Liver (tissue), 9 donors: ENCODE measurements around the gene LRFN5. TPM values are rescaled to one million over a fixed set of nuclear protein-coding genes. Genes with fewer than 3 reads are reported as not detected.
A peak's percentile ranks its signal among the peaks of the same experiment; 100 is the strongest.

Experiments
- DNase-seq: peaks from one replicate; pipeline ENCODE4 v3.0.0-alpha.2; 2017; ENCODE audit warnings: low spot score
- H3K27ac ChIP-seq, 2 donors: one replicate each; pipeline ENCODE4 v1.7.0; 2013; ENCODE audit warnings: inconsistent platforms in 2 of 2, low read length in 2 of 2, control low read depth in 1 of 2, low read depth in 1 of 2, mild to moderate bottlenecking in 1 of 2
- H3K27me3 ChIP-seq, 4 donors: one replicate each; pipeline versions ENCODE4 v1.6.1 to v1.7.0; 2013; ENCODE audit warnings: low read length in 3 of 4, inconsistent platforms in 1 of 4, mild to moderate bottlenecking in 1 of 4, moderate library complexity in 1 of 4; ENCODE audit not compliant: control insufficient read depth in 4 of 4, insufficient read depth in 4 of 4
- H3K36me3 ChIP-seq, 4 donors: one replicate each; pipeline versions ENCODE4 v1.6.1 to v1.7.0; 2013; ENCODE audit warnings: low read length in 3 of 4, mild to moderate bottlenecking in 3 of 4, low read depth in 1 of 4, moderate library complexity in 1 of 4; ENCODE audit not compliant: control insufficient read depth in 4 of 4, insufficient read depth in 3 of 4
- H3K4me1 ChIP-seq, 4 donors: one replicate each; pipeline versions ENCODE4 v1.6.1 to v1.7.0; 2013; ENCODE audit warnings: low read length in 3 of 4, mild to moderate bottlenecking in 3 of 4, moderate library complexity in 1 of 4; ENCODE audit not compliant: control insufficient read depth in 4 of 4, insufficient read depth in 4 of 4
- H3K4me3 ChIP-seq, 3 donors: one replicate each; pipeline versions ENCODE4 v1.6.1 to v1.7.0; 2013; ENCODE audit warnings: low read length in 3 of 3, control low read depth in 1 of 3, low read depth in 1 of 3, mild to moderate bottlenecking in 1 of 3
- H3K9ac ChIP-seq, 2 donors: one replicate each; pipeline ENCODE4 v1.7.0; 2013; ENCODE audit warnings: low read length in 2 of 2, mild to moderate bottlenecking in 2 of 2, moderate library complexity in 2 of 2, control low read depth in 1 of 2, low read depth in 1 of 2
- H3K9me3 ChIP-seq, 4 donors: one replicate each; pipeline versions ENCODE4 v1.6.1 to v1.7.0; 2013; ENCODE audit warnings: low read length in 3 of 4; ENCODE audit not compliant: control insufficient read depth in 4 of 4
- FOXA2 ChIP-seq: IDR thresholded peaks from 2 replicates; pipeline ENCODE4 v1.6.1; 2016; ENCODE audit warnings: antibody characterized with exemption
- HNF4A ChIP-seq, 2 donors: conservative IDR thresholded peaks; 2 replicates each; pipeline ENCODE4 v1.6.1; 2016; ENCODE audit warnings: antibody characterized with exemption in 2 of 2, mild to moderate bottlenecking in 2 of 2
- HNF4G ChIP-seq: IDR thresholded peaks from 2 replicates; pipeline ENCODE4 v1.6.1; 2016; ENCODE audit warnings: antibody characterized with exemption
- NR2F2 ChIP-seq: IDR thresholded peaks from 2 replicates; pipeline ENCODE4 v1.6.1; 2016; ENCODE audit warnings: antibody characterized with exemption
- RAD21 ChIP-seq, 2 donors: IDR thresholded peaks; 2 replicates each; pipeline ENCODE4 v1.6.1; 2016; ENCODE audit warnings: antibody characterized with exemption in 2 of 2, mild to moderate bottlenecking in 2 of 2
- RXRA ChIP-seq, 2 donors: IDR thresholded peaks; 2 replicates each; pipeline ENCODE4 v1.6.1; 2017 to 2018; ENCODE audit warnings: antibody characterized with exemption in 2 of 2, mild to moderate bottlenecking in 1 of 2
- TAF1 ChIP-seq: conservative IDR thresholded peaks from 2 replicates; pipeline ENCODE4 v1.6.1; 2016; ENCODE audit warnings: antibody characterized with exemption, mild to moderate bottlenecking
- YY1 ChIP-seq: IDR thresholded peaks from 2 replicates; pipeline ENCODE4 v1.6.1; 2016; ENCODE audit warnings: antibody characterized with exemption, mild to moderate bottlenecking
- WGBS: extraction: QIAGEN DNeasy Blood & Tissue Kit; methylation state at CpG from one replicate; pipeline ENCODE4 v1.1.7; 2013; 5-methylcytosine and 5-hydroxymethylcytosine counted together
- polyA plus RNA-seq, 2 donors: library from polyadenylated mRNA; stranded (reverse) in 1 of 2; unstranded in 1 of 2; fragments of 200-250 nt in 1 of 2; fragments of >200 nt in 1 of 2; fragmentation: Nextera tagmentation in 1 of 2; extraction: Ambion mirVana in 1 of 2; gene quantifications; one replicate each; pipeline versions ENCODE4 v1.2.1 to v1.2.3, GENCODE V29; 2013 to 2015
- total RNA-seq, 2 donors: library from RNA; depleted of rRNA; stranded (reverse); fragments of >200 nt; gene quantifications; one replicate each; pipeline ENCODE4 v1.2.3, GENCODE V29; 2014
- TF ChIP-seq, protein P1 (sequence below): IDR thresholded peaks from 2 replicates; pipeline ENCODE4 v1.6.1; 2016; ENCODE audit warnings: antibody characterized with exemption
- TF ChIP-seq, protein P2 (sequence below): IDR thresholded peaks from 2 replicates; pipeline ENCODE4 v1.6.1; 2016; ENCODE audit warnings: antibody characterized with exemption, mild to moderate bottlenecking
- TF ChIP-seq, protein P3 (sequence below): IDR thresholded peaks from 2 replicates; pipeline ENCODE4 v1.6.1; 2016; ENCODE audit warnings: antibody characterized with exemption
- donor health status: healthy.
- donor health status: healthy.
- donor health status: healthy.
- donor health status: healthy.
- donor health status: healthy.

Gene LRFN5
- total and polyA plus RNA-seq, 4 donors: 0.07 to 0.23 (median 0.08) TPM; not detected in 1

DNA sequence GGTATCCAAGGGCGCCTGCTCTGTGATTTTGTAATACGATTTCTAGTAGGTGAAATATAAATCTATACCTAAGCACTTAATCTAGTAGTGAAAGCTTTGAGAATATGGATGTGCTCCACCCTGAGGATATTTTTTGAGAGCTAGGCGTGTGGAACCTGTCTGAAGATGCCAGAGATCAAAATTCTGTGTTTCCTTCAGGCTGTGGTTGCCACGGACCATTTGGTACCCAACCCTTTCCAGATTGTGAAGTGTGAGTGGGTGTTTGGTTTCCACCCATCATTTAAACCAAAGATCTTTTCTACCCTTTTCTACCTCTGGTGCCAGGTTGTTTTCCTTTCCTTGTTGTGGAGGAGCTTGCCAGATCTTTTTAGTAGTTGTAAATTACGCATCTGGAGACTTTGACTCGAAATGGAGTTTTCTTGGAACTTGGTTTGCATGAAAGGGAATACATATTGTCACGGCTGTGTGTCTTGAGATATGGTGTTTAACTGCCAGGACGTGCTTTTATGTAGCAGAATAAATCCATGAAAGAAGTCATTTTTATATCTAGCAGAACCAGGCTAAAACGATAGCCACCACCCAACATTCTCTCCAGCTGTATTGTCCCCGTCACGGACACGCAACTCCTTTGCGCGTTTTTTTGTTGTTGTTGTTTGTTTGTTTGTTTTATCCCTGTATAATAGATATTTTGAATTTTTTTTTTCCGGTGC is 2.2 kb downstream of the LRFN5 start:
- no peak for TF ChIP-seq FOXA2
- no peak for TF ChIP-seq YY1
- TF ChIP-seq RXRA (IDR thresholded peaks at IDR 0.05): no peak
- no peak for TF ChIP-seq TAF1
- TF ChIP-seq HNF4G: no peak
- TF ChIP-seq, protein P1, sequence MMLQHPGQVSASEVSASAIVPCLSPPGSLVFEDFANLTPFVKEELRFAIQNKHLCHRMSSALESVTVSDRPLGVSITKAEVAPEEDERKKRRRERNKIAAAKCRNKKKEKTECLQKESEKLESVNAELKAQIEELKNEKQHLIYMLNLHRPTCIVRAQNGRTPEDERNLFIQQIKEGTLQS: no peak
- no peak for TF ChIP-seq NR2F2
- TF ChIP-seq, protein P2, sequence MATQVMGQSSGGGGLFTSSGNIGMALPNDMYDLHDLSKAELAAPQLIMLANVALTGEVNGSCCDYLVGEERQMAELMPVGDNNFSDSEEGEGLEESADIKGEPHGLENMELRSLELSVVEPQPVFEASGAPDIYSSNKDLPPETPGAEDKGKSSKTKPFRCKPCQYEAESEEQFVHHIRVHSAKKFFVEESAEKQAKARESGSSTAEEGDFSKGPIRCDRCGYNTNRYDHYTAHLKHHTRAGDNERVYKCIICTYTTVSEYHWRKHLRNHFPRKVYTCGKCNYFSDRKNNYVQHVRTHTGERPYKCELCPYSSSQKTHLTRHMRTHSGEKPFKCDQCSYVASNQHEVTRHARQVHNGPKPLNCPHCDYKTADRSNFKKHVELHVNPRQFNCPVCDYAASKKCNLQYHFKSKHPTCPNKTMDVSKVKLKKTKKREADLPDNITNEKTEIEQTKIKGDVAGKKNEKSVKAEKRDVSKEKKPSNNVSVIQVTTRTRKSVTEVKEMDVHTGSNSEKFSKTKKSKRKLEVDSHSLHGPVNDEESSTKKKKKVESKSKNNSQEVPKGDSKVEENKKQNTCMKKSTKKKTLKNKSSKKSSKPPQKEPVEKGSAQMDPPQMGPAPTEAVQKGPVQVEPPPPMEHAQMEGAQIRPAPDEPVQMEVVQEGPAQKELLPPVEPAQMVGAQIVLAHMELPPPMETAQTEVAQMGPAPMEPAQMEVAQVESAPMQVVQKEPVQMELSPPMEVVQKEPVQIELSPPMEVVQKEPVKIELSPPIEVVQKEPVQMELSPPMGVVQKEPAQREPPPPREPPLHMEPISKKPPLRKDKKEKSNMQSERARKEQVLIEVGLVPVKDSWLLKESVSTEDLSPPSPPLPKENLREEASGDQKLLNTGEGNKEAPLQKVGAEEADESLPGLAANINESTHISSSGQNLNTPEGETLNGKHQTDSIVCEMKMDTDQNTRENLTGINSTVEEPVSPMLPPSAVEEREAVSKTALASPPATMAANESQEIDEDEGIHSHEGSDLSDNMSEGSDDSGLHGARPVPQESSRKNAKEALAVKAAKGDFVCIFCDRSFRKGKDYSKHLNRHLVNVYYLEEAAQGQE: no peak
- no peak for TF ChIP-seq HNF4A (conservative IDR thresholded peaks at IDR 0.05)
- TF ChIP-seq, protein P3, sequence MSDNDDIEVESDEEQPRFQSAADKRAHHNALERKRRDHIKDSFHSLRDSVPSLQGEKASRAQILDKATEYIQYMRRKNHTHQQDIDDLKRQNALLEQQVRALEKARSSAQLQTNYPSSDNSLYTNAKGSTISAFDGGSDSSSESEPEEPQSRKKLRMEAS: no peak
- no peak for TF ChIP-seq RAD21 (IDR thresholded peaks at IDR 0.05)
- peaks cover 7 to 39% (median 16%) of the 10 kb centered on the region in 4 donors for H3K27me3 ChIP-seq
- no peak overlapping the region for H3K9ac ChIP-seq
- H3K9me3 ChIP-seq: no peaks in the 10 kb centered on the region
- H3K36me3 ChIP-seq: no peaks in the 10 kb centered on the region
- DNase-seq: no peak
- no peak overlapping the region for H3K27ac ChIP-seq
- H3K4me1 ChIP-seq: peaks cover 11 to 41% (median 34%) of the 10 kb centered on the region in 4 donors
- H3K4me3 ChIP-seq: no peak overlapping the region
- 15% methylated on average over 15 of the region's 15 CpGs for WGBS

DNA sequence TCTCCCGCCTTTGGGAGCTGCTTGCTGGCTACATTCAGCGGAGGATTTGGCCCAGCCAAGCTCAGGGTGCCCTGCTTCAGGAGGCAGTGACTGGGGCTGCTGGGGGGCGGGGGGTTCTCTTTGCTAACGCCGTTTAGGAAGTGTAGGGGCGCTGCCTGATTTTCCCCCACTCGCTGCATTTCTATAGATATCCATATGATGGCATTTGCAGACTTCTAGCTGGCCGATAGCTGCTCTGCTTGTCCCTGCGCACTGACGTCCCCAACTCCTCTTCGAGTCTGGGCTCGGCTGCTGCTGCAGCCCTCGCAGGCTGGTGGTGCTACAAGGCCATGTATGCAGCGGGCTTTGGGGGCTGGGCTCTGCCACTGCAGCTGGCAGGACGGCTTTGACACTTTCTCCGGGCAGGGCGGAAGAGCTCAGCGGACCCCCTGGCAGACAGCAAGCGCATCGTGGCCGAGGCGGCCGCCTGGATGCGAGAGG is 3.1 kb downstream of the LRFN5 start:
- Histone ChIP-seq H3K27me3 (peaks cover 7 to 32% (median 16%) of the 10 kb centered on the region in 4 donors), H3K9me3 (no peaks in the 10 kb centered on the region), H3K9ac (no peak overlapping the region), H3K27ac (no peak overlapping the region), H3K4me3 (no peak overlapping the region), H3K4me1 (peaks cover 11 to 41% (median 32%) of the 10 kb centered on the region in 4 donors), H3K36me3 (no peaks in the 10 kb centered on the region)
- no peak for DNase-seq
- TF ChIP-seq RAD21 (IDR thresholded peaks at IDR 0.05): peak in 1 of 2 donors; percentile 20
- TF ChIP-seq, protein P1: no peak
- TF ChIP-seq, protein P2: no peak
- WGBS: 4% methylated on average over 24 of the region's 24 CpGs
